SK-N-SH (cell line): ENCODE data around the gene REC8.

Source experiments
- CTCF ChIP-seq: fragments of 200-600 bp; sonication (generic); IDR thresholded peaks from 2 replicates; pipeline ENCODE4 v1.6.1; 2017; ENCODE audit warnings: antibody characterized with exemption, mild to moderate bottlenecking, moderate library complexity
- MXI1 ChIP-seq: IDR thresholded peaks from 2 replicates; pipeline ENCODE4 v1.6.1; 2012; ENCODE audit warnings: mild to moderate bottlenecking, low read depth, low read length, improper control_type of control experiment
- RFX5 ChIP-seq: IDR thresholded peaks from 2 replicates; pipeline ENCODE4 v1.6.1; 2012; ENCODE audit warnings: mild to moderate bottlenecking, improper control_type of control experiment, low read length
- TEAD4 ChIP-seq: IDR thresholded peaks from 2 replicates; pipeline ENCODE4 v1.4.0; 2012; ENCODE audit warnings: mild to moderate bottlenecking, borderline replicate concordance; ENCODE audit not compliant: insufficient read depth
- USF2 ChIP-seq: fragments of 150-350 bp; IDR thresholded peaks from 2 replicates; pipeline ENCODE4 v1.6.1; 2017; ENCODE audit warnings: antibody characterized with exemption, low read length, low read depth, borderline replicate concordance

GRCh38 chr14:24178399-24179178, 6.7 kb downstream of the REC8 start:
- TF ChIP-seq CTCF (no peak), TEAD4 (no peak), MXI1 (no peak), RFX5 (no peak), USF2 (no peak)
